Fibroblast of skin of abdomen (primary cell): ENCODE measurements around the gene IFNA8.
A peak's percentile ranks its signal among the peaks of the same experiment; 100 is the strongest.
"Not testable (repeated sequence)": the region's sequence is repeated elsewhere in the genome, so short reads cannot be mapped to it uniquely, and the experiment has no call there.

ENCODE experiments used
- DNase-seq: peaks from one replicate; pipeline ENCODE4 v3.0.0-alpha.2; 2013

IFNA8 gene

DNA sequence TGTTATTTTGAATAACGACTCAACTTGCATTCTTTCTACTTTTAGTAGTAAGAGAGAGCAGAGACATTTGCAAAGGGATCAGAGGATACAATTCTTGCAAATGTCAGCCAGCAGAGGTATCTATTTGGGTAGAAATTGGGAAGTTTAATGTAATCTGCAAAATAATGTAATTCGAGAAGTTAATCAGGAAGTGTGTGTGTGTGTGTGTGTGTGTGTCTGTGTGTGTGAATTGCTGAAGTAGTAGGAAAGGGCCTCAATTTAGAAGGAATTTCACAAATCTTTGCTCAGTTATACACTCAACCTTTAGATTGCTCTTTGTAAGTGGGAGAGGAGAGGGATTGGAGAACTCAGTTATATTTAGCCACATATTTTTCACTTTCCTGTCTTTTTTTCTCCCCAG, 20.3 kb downstream of the IFNA8 start:
- no peak for DNase-seq

DNA sequence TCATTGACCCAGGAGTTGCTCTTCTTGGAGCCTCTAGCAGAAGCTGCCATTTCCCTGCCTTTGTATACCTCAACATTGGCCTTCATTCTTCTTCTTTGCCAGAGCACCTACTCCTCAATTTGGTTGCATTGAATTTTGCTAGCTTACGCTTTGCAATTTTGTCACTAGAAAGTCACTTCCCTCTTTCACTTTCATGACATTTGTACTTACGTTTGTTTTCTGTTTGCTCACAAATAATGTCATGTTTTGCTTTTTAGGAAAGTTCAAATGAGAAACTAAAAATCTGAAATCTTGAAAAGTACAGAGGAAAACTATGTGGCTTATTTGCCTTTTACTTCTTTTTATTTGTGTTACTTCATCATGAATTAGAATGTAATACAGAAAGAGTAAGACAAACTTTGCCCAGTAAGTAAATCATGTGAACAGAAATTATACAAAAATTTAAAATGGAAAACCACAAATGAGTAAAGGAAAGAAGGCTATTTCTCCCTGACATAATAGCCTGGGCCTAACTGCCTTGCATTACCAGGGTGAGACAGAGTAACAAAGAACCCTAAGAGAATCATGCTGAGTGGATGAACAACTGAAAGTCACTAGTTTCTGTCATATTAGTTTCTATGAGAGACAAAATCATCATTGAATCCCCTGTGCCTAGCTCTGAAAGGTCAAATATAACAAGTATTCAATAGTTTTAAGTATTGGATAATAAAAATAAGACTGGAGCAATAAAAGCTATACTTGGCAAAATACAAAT, 23.9 kb downstream of the IFNA8 start:
- DNase-seq: no peak

DNA sequence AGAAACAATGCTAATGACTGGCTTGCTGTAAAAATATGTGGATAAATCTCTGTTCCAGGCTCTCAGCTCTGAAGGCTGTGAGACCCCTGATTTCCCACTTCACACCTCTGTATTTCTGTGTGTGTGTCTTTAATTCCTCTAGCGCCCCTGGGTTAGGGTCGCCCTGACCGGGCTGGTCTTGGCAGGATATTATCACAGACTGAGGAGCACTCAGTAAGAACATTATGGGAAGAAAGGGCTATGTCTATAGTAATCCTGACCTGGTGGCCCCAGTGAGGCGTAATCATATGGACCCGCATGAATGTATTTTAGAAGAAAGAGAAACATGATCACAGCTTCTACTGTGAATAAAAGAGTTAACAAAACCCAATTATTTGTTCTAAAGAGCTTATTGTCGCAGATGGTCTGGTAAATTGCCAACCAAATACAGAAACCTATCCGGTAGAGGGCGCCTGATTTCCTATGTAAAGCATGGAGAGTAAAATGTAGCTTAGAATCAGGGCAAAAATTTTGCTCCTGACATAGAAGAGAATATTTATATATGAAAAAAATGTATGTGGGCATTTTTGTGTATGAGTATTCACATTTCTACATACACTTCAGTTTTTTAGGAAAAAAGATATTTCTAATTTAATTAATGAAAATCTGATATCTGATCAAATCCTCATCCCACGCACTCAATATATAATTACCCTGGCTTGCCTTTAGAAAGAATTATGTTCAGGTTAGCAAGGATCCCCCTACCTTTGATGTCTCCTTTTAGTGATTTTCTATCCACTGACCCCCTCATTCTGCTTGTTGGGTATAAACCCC, 25.5 kb downstream of the IFNA8 start:
- DNase-seq: peak; percentile 68

DNA sequence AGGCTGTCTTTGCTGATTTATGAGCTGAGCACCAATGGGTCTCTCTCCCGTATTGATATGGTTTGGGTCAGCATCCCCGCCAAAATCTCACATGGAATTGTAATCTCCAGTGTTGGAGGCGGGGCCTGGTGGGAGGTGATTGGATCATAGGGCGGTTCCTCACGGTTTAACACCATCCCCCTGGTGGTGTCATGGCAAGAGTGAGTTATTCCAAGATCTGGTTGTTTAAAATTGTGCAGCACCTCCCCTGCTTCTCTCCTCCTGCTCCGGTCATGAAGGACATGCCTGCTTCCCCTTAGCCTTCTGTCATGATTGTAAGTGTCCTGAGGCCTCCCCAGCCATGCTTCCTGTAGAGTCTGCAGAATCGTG, 26.1 kb downstream of the IFNA8 start:
- DNase-seq: not testable (repeated sequence)

DNA sequence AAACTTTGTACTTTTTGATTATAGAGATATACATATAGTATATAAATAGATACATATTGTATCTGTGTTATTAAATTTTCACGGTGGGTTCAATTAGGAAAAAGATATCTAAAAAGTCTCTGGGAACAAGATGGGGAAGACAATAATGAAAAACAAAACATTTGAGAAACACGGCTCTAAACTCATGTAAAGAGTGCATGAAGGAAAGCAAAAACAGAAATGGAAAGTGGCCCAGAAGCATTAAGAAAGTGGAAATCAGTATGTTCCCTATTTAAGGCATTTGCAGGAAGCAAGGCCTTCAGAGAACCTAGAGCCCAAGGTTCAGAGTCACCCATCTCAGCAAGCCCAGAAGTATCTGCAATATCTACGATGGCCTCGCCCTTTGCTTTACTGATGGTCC, 31.2 kb downstream of the IFNA8 start, which contains the start of gene IFNA1:
TSS of gene IFNA1 (plus strand) at position 301 of the 400 bp plus-strand sequence. CDS start at position 370, 69 bp downstream.
- no peak for DNase-seq

GRCh38 chr9:21443849-21444625, 35.1 kb downstream of the IFNA8 start:
- no peak for DNase-seq

DNA sequence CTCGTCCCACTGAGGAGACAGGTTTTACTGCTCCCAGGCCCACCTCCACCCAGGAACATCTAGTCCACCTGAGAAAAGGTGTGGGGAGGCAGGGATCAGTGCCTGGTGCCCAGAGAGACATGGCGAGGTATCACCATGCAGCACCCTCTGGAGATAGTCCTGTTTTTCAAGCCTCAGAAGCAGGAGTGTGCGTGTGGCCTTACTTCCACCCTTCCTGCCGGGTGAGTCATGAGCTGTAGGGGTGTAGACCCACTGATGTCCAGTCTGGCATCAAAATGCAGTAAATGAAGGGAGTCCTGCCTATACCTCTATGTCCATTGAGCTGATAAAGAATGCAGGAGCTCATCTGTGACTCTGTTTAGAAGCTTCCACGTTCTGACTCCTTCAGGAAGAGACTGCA, 40.4 kb downstream of the IFNA8 start:
- DNase-seq: not testable (repeated sequence)

GRCh38 chr9:21450733-21451394, 41.9 kb downstream of the IFNA8 start:
- peak; percentile 44 for DNase-seq

DNA sequence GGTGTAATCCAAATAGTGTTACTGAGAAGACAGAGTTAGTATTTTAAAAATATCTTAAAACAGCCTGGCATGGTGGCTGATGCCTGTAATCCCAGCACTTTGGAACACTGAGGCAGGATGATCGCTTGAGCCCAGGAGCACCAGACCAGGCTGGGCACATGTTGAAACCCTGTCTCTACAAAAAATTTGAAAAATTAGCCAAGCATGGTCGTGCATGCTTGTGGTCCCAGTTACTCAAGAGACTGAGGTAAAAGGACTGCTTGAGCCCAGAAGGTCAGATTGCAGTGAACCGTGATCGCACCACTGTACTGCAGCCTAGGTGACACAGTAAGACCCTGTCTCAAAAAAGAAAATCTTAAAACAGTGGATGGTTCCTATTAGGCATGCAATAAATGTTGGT, 43.8 kb downstream of the IFNA8 start:
- no peak for DNase-seq

DNA sequence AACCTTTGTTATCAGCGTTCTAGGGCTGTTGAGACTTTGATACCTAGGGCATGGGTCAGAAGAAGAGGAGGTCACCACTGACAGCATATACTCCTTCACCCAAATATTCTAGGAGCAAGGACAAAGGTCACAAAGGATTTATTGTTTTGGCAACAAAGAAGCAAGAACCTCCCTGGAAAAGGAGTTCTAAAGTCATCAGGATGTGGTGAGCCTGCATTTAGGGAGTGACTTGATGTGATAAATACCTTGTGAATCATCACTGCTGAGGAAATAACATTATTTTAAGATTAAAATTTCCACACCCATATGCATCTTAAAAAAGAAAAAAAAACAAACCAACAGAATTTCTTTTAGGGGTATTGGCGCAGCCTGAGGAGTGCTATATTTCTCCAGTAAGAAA, 45.2 kb downstream of the IFNA8 start:
- DNase-seq: peak; percentile 20

DNA sequence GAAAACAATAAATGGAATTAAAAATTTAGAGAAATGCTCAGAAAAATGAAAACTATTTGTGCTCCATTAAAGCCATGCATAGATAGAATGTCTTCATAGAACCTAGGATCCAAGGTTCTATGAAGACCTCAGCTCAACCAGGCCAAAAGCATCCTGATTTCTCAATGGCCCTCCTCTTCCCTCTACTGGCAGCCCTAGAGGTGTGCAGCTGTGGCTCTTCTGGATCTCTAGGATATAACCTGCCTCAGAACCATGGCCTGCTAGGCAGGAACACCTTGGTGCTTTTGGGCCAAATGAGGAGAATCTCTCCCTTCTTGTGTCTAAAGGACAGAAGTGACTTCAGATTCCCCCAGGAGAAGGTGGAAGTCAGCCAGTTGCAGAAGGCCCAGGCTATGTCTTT, 46.4 kb downstream of the IFNA8 start:
- peak; percentile 24 for DNase-seq
